ENCODE results near the gene DDB1. TPM values are rescaled to one million over a fixed set of nuclear protein-coding genes. Genes with fewer than 3 reads are reported as not detected.

DDB1 gene
- total and polyA plus RNA-seq, 9 of the 15 experiments (the other 6 are each of a cell fraction or from before 2014, with no cell fraction given), result 172 to 361 (median 266) TPM

- TF ChIP-seq ARID4B (CRISPR knock-in tag; IDR thresholded peaks at IDR 0.05) (no peak), ZNF717 (CRISPR knock-in tag; IDR thresholded peaks at IDR 0.05) (no peak), ZNF764 (CRISPR knock-in tag; IDR thresholded peaks at IDR 0.05; ENCODE audit: low read depth) (no peak), CBX3 (IDR thresholded peaks at IDR 0.05; ENCODE audit: borderline replicate concordance in 1 of 2, low read length in 2 of 2) (no peak; a peak in 2 of 3 replicates), TAF9B (IDR thresholded peaks at IDR 0.05; ENCODE audit: partially characterized antibody) (peak; percentile 81), MCM3 (IDR thresholded peaks at IDR 0.05) (no peak), POLR2G (IDR thresholded peaks at IDR 0.05; ENCODE audit: low read depth, low read length) (peak; percentile 97), MTA1 (IDR thresholded peaks at IDR 0.05; ENCODE audit: borderline replicate concordance) (0 out of 2 replicates have a peak, but pooled peaks have one; percentile 58), ZMIZ1 (IDR thresholded peaks at IDR 0.05; ENCODE audit: low read depth in 2 of 2, low read length in 2 of 2) (peak in 1 of 2 experiments; percentile 12; a peak in 1 of 4 replicates), ADNP (tag; IDR thresholded peaks at IDR 0.05) (no peak), USF1 (CRISPR knock-in tag; IDR thresholded peaks at IDR 0.05) (no peak), SP2 (IDR thresholded peaks at IDR 0.05; ENCODE audit: extremely low read depth, low read depth, low read length, poor library complexity, severe bottlenecking) (peak; percentile 52), JUN (IDR thresholded peaks at IDR 0.05; ENCODE audit: borderline replicate concordance, low read depth, low read length) (no peak), JUN (CRISPR knock-in tag; IDR thresholded peaks at IDR 0.05; ENCODE audit: borderline replicate concordance) (no peak), XRCC3 (IDR thresholded peaks at IDR 0.05) (no peak), NFIX (CRISPR knock-in tag; IDR thresholded peaks at IDR 0.05; ENCODE audit: low read depth) (no peak)
- TF ChIP-seq, protein P1, sequence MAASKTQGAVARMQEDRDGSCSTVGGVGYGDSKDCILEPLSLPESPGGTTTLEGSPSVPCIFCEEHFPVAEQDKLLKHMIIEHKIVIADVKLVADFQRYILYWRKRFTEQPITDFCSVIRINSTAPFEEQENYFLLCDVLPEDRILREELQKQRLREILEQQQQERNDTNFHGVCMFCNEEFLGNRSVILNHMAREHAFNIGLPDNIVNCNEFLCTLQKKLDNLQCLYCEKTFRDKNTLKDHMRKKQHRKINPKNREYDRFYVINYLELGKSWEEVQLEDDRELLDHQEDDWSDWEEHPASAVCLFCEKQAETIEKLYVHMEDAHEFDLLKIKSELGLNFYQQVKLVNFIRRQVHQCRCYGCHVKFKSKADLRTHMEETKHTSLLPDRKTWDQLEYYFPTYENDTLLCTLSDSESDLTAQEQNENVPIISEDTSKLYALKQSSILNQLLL (CRISPR knock-in tag; IDR thresholded peaks at IDR 0.05; ENCODE audit: borderline replicate concordance), result no peak
Observed at GRCh38 chr11:61361741-61362541, 29.0 kb upstream of the DDB1 start, which contains the start of the genes CYB561A3 and TMEM138 (continued).
